NCI-H69 (cell line): ENCODE results near the gene KLHL35.
A peak's percentile ranks its signal among the peaks of the same experiment; 100 is the strongest.
"Not testable (repeated sequence)": the region's sequence is repeated elsewhere in the genome, so short reads cannot be mapped to it uniquely, and the experiment has no call there.

Experiments
- DNase-seq: peaks from one replicate; lab custom pipeline; 2025; lab: John Stamatoyannopoulos, UW

Gene KLHL35

GRCh38 chr11:75425422-75425821, 7.6 kb downstream of the KLHL35 start:
- DNase-seq = peak; percentile 25

GRCh38 chr11:75424396-75424795, 8.6 kb downstream of the KLHL35 start:
- peak; percentile 44 for DNase-seq

GRCh38 chr11:75423721-75424120, 9.3 kb downstream of the KLHL35 start:
- no peak for DNase-seq

- DNase-seq = peak; percentile 75
Measured at GRCh38 chr11:75422248-75423231, 10.5 kb downstream of the KLHL35 start.

- DNase-seq = no peak
Measured at GRCh38 chr11:75421902-75422247, 11.1 kb downstream of the KLHL35 start.

GRCh38 chr11:75421035-75421602, 11.9 kb downstream of the KLHL35 start:
- no peak for DNase-seq

GRCh38 chr11:75420224-75421034, 12.6 kb downstream of the KLHL35 start:
- DNase-seq = peak; percentile 55

- no peak for DNase-seq
Measured at GRCh38 chr11:75413864-75414263, 19.1 kb downstream of the KLHL35 start.

- DNase-seq = not testable (repeated sequence)
Measured at GRCh38 chr11:75413146-75413545, 19.9 kb downstream of the KLHL35 start.

GRCh38 chr11:75409971-75410370, 23.0 kb downstream of the KLHL35 start:
- DNase-seq = not testable (repeated sequence)

- DNase-seq = no peak
Measured at GRCh38 chr11:75408957-75409219, 24.1 kb downstream of the KLHL35 start.

GRCh38 chr11:75406338-75406777, 26.6 kb downstream of the KLHL35 start:
- DNase-seq = peak; percentile 77

- DNase-seq = no peak
Measured at GRCh38 chr11:75403983-75404658, 28.9 kb downstream of the KLHL35 start.

- DNase-seq = peak; percentile 61
Measured at GRCh38 chr11:75403037-75403436, 30.0 kb downstream of the KLHL35 start.

GRCh38 chr11:75402002-75402773, 30.8 kb downstream of the KLHL35 start:
- DNase-seq = no peak

GRCh38 chr11:75400146-75400865, 32.7 kb downstream of the KLHL35 start:
- peak; percentile 37 for DNase-seq

- peak; percentile 97 for DNase-seq
Measured at GRCh38 chr11:75399344-75400145, 33.5 kb downstream of the KLHL35 start, which contains the start of gene RPS3. RPS3 (plus strand) TSS chr11:75399518; CDS start chr11:75399548, 30 bp downstream.

GRCh38 chr11:75398906-75399305, 34.1 kb downstream of the KLHL35 start:
- no peak for DNase-seq

- no peak for DNase-seq
Measured at GRCh38 chr11:75394085-75394840, 38.7 kb downstream of the KLHL35 start.
